SK-N-MC (cell line): Measurements from ENCODE around the gene RPGRIP1L.

ENCODE experiments used
- EZH2 ChIP-seq: fragments of 200-600 bp; sonication (generic); IDR thresholded peaks from one replicate; pipeline ENCODE4 v1.6.1; 2017; ENCODE audit warnings: antibody characterized with exemption
- POLR2AphosphoS5 ChIP-seq: IDR thresholded peaks from 2 replicates; pipeline ENCODE4 v1.6.1; 2012; ENCODE audit warnings: mild to moderate bottlenecking, low read depth, low read length, borderline replicate concordance

- no peak for TF ChIP-seq EZH2
- TF ChIP-seq POLR2AphosphoS5 = no peak
Observed at GRCh38 chr16:53681354-53681753, 22.3 kb downstream of the RPGRIP1L start.
